GM12878 (cell line): ENCODE results near the gene VCPKMT. TPM values are rescaled to one million over a fixed set of nuclear protein-coding genes. Genes with fewer than 3 reads are reported as not detected.
A peak's percentile ranks its signal among the peaks of the same experiment; 100 is the strongest.

Experiments
- BRCA1 ChIP-seq: IDR thresholded peaks from 2 replicates; pipeline ENCODE4 v1.6.1; 2011; ENCODE audit warnings: low read depth, low read length, improper control_type of control experiment
- CHD2 ChIP-seq: IDR thresholded peaks from 2 replicates; pipeline ENCODE4 v1.6.1; 2011; ENCODE audit warnings: low read depth, low read length, improper control_type of control experiment, borderline replicate concordance
- CUX1 ChIP-seq: IDR thresholded peaks from 2 replicates; pipeline ENCODE4 v1.6.1; 2012; ENCODE audit warnings: improper control_type of control experiment, low read depth, low read length; ENCODE audit not compliant: insufficient replicate concordance
- EED ChIP-seq: sonication (generic); IDR thresholded peaks from 2 replicates; pipeline ENCODE4 v1.6.1; 2016; ENCODE audit warnings: antibody characterized with exemption, low read depth
- ELK1 ChIP-seq: IDR thresholded peaks from 2 replicates; pipeline ENCODE4 v1.6.1; 2012; ENCODE audit warnings: low read depth, low read length, improper control_type of control experiment
- HDAC2 ChIP-seq: fragments of 200-600 bp; sonication (generic); IDR thresholded peaks from 2 replicates; pipeline ENCODE4 v1.6.1; 2017
- IKZF1 ChIP-seq: fragments of 450-650 bp; conservative IDR thresholded peaks from 2 replicates; pipeline ENCODE4 v1.6.1; 2017; ENCODE audit warnings: antibody characterized with exemption, mild to moderate bottlenecking
- JUND ChIP-seq: IDR thresholded peaks from 2 replicates; pipeline ENCODE4 v1.6.1; 2012; ENCODE audit warnings: low read depth, mild to moderate bottlenecking, low read length, improper control_type of control experiment, moderate library complexity
- KAT2A ChIP-seq: conservative IDR thresholded peaks from 2 replicates; pipeline ENCODE4 v1.6.1; 2011; ENCODE audit warnings: low read depth, low read length; ENCODE audit not compliant: control insufficient read depth
- KLF5 ChIP-seq: fragments of 450-650 bp; IDR thresholded peaks from 2 replicates; pipeline ENCODE4 v1.6.1; 2014; ENCODE audit warnings: mild to moderate bottlenecking; ENCODE audit not compliant: partially characterized antibody
- MYC ChIP-seq: IDR thresholded peaks from 2 replicates; pipeline ENCODE4 v1.6.1; 2011; ENCODE audit warnings: mild to moderate bottlenecking, low read length, moderate library complexity, inconsistent platforms; ENCODE audit not compliant: insufficient read depth, insufficient replicate concordance, insufficient read length, severe bottlenecking
- NBN ChIP-seq: fragments of 450-650 bp; IDR thresholded peaks from 2 replicates; pipeline ENCODE4 v1.6.1; 2016
- PAX5 ChIP-seq: IDR thresholded peaks from 2 replicates; pipeline ENCODE4 v1.6.1; 2011; ENCODE audit warnings: low read depth, low read length, borderline replicate concordance
- POLR2A ChIP-seq: IDR thresholded peaks from 2 replicates; pipeline ENCODE4 v1.6.1; 2011; ENCODE audit warnings: low read depth, mild to moderate bottlenecking, low read length
- POLR2AphosphoS5 ChIP-seq: IDR thresholded peaks from 2 replicates; pipeline ENCODE4 v1.6.1; 2011; ENCODE audit warnings: mild to moderate bottlenecking, low read length, inconsistent platforms
- POU2F2 ChIP-seq: IDR thresholded peaks from 3 replicates; pipeline ENCODE4 v1.6.1; 2011; ENCODE audit warnings: low read depth, mild to moderate bottlenecking, low read length, borderline replicate concordance
- RBBP5 ChIP-seq: fragments of 200-600 bp; sonication (generic); conservative IDR thresholded peaks from 2 replicates; pipeline ENCODE4 v1.6.1; 2016
- SIX5 ChIP-seq: IDR thresholded peaks from 2 replicates; pipeline ENCODE4 v1.6.1; 2011; ENCODE audit warnings: mild to moderate bottlenecking, low read depth, low read length, moderate library complexity; ENCODE audit not compliant: severe bottlenecking
- SMC3 ChIP-seq: IDR thresholded peaks from 2 replicates; pipeline ENCODE4 v1.6.1; 2011; ENCODE audit warnings: low read length, improper control_type of control experiment, borderline replicate concordance
- SRF ChIP-seq, 2 experiments: IDR thresholded peaks; 2 replicates each; pipeline ENCODE4 v1.6.1; 2011; ENCODE audit warnings: low read depth in 2 of 2, low read length in 2 of 2, mild to moderate bottlenecking in 1 of 2, moderate library complexity in 1 of 2
- SUZ12 ChIP-seq: fragments of 200-600 bp; sonication (generic); IDR thresholded peaks from one replicate; pipeline ENCODE4 v1.6.1; 2018; ENCODE audit warnings: antibody characterized with exemption, mild to moderate bottlenecking; ENCODE audit not compliant: unreplicated experiment
- WRNIP1 ChIP-seq: IDR thresholded peaks from 2 replicates; pipeline ENCODE4 v1.6.1; 2011; ENCODE audit warnings: low read depth, low read length, improper control_type of control experiment, borderline replicate concordance
- polyA plus RNA-seq, 11 experiments: library from polyadenylated mRNA; depleted of rRNA in 4 of 11; unstranded in 6 of 11; stranded (reverse) in 5 of 11; fragments of >200 nt; fragmentation: Nextera tagmentation in 4 of 11; fragmentation: Illumina TruSeq in 1 of 11; extraction: Ambion mirVana in 4 of 11; extraction: Trizol in 1 of 11; gene quantifications; 1 replicate in 1 of 11; 2 replicates in 10 of 11; pipeline versions ENCODE4 v1.2.1 to v1.2.3, GENCODE V29; 2011 to 2016; ENCODE audit warnings: inconsistent platforms in 2 of 11, missing spikeins in 2 of 11, low read depth in 1 of 11
- total RNA-seq, 4 experiments: library from RNA; depleted of rRNA in 3 of 4; stranded (reverse); fragments of >200 nt in 3 of 4; fragmentation: Illumina TruSeq in 1 of 4; extraction: Trizol in 1 of 4; gene quantifications; 2 replicates each; pipeline versions ENCODE4 v1.2.1 to v1.2.3, GENCODE V29; 2013 to 2021

VCPKMT gene
- total and polyA plus RNA-seq, 10 of the 15 experiments (the other 5 are each of a cell fraction or from before 2014, with no cell fraction given), result 8.5 to 18.4 (median 12.8) TPM

- TF ChIP-seq RBBP5, result no peak
- TF ChIP-seq SIX5, result no peak
- TF ChIP-seq MYC, result no peak
- TF ChIP-seq CUX1, result no peak
- 0 out of 4 replicates have a peak, but pooled peaks of 1 of the 2 experiments have one; percentile 38 for TF ChIP-seq SRF (IDR thresholded peaks at IDR 0.05; ENCODE audit: low read depth in 2 of 2, low read length in 2 of 2)
- TF ChIP-seq WRNIP1, result no peak
- peak; percentile 70 for TF ChIP-seq POLR2AphosphoS5
- TF ChIP-seq KAT2A, result no peak
- peak; percentile 95 for TF ChIP-seq EED
- TF ChIP-seq POLR2A, result no peak; the same call in 1 of the 2 replicates
- no peak for TF ChIP-seq ELK1
- peak; percentile 86 for TF ChIP-seq IKZF1
- TF ChIP-seq SUZ12, result no peak
- TF ChIP-seq KLF5, result no peak
- TF ChIP-seq POU2F2, result peak; percentile 78; the same call in 2 of the 3 replicates
- TF ChIP-seq NBN, result peak; percentile 96
- TF ChIP-seq HDAC2, result no peak
- peak; percentile 94 for TF ChIP-seq PAX5
- peak; percentile 76 for TF ChIP-seq CHD2
- peak; percentile 12; the same call in 1 of the 2 replicates for TF ChIP-seq SMC3
- no peak for TF ChIP-seq BRCA1
- peak; percentile 92 for TF ChIP-seq JUND
Measured at GRCh38 chr14:50082784-50083466, 33.4 kb downstream of the VCPKMT start (continued).
